NCI-H146 treated with DMSO at 0.1 percent for 48 hours (cell line): ENCODE data around the gene CENPM.

Source experiments
- DNase-seq: peaks from one replicate; lab custom pipeline; 2025; ENCODE audit not compliant: unreplicated experiment; lab: John Stamatoyannopoulos, UW

Gene CENPM

DNA sequence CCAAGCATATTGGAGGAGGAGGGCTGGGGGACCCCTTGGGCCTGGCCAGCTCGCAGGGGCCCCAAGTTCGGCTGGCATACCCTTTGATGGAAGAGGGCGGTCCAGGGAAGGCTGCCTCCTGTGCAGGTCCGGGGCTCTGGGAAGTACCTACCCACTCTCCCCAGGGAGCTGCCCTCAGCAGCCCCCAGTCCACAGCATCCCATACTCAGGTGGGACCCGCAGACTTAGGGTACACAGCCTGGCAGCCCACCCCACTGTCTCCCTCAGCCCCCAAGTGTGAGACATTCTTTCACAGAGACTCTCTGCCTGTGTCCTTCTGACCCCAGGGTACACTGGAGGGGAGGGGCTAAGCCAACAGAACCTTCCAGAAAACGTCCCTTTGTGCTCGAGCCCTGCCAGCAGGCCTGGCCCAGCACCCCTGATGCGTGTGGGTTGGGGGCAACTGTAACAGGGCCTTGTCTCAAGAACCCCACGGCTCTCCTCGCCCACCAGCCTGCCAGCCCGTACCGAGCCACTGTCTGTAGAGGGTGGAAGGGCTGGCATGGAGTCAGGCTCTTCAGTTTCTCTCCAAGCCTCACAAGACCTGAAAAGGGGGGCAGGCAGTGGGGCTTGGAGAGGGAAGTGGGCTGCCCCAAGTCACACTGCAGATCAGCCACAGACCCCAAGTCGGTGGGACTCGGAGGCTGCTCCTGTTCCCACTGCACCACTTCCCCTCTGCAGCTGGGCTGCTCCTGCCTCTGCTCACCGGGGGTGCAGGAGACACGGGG is 13.4 kb downstream of the CENPM start:
- no peak for DNase-seq

DNA sequence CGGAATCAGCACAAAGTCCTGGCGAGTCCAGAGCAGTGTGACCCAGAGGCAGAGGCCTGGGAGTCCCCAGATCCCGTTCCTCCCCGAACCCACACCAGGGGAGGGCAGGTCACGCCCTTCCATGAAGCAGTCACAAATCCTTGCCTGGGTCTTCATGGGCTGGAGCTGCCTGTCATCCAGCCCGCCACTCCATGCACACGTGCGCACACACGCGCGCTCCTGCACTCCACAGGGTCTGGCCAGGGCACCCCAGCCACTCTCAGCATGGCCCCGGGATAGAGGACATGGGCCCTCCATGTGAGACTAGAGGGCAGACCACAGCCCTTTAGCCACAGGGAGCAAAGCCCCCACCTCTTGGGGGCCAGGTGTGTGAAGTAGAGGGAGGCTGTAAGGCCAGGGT is 14.6 kb downstream of the CENPM start:
- no peak for DNase-seq

DNA sequence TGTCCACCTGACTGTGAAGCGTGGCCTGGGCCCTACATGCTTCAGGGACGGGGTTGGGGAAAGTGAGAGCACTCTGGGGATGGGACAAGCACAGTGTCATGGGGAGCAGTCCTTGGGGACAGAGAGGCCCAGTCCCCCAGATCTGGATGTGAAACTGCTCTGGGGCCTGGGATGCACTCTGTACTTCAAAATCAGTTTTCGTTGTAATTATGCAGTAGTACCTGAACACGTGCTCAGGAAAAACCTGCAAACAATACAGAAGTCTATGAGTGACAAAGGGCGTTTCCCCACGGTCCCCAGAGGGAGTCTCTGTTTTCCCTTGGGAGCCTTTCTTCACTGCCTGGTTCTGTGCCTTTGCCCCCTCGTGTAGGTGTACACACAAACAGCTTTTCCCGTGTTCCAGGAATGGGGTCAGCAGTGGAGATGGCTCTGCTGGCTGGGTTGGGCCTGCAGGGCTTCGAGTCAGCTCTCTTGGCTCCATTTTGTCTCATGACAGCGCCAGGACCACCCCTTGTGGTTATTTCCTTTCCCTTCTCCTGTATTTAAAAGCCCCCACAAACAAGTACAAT is 15.2 kb downstream of the CENPM start:
- no peak for DNase-seq

DNA sequence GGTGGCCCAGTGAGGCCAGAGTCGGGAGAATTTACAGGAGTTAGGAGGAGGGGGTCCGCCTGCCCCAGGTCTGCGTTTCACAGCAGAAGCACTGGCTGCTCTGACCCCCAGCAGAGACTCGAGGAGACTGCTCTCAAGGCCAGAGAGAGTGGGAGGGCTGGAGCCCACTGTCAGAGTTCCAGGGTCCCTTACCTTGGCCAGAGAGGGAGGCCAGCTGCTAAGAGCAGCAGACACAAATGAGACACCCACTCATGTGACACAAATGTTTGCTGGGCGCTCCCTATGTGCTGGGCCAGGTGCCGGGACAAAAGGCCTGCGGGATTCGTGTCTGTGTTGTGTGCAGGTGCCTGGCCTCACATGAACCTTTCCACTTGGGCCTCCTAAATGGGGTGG is 17.5 kb downstream of the CENPM start:
- no peak for DNase-seq

DNA sequence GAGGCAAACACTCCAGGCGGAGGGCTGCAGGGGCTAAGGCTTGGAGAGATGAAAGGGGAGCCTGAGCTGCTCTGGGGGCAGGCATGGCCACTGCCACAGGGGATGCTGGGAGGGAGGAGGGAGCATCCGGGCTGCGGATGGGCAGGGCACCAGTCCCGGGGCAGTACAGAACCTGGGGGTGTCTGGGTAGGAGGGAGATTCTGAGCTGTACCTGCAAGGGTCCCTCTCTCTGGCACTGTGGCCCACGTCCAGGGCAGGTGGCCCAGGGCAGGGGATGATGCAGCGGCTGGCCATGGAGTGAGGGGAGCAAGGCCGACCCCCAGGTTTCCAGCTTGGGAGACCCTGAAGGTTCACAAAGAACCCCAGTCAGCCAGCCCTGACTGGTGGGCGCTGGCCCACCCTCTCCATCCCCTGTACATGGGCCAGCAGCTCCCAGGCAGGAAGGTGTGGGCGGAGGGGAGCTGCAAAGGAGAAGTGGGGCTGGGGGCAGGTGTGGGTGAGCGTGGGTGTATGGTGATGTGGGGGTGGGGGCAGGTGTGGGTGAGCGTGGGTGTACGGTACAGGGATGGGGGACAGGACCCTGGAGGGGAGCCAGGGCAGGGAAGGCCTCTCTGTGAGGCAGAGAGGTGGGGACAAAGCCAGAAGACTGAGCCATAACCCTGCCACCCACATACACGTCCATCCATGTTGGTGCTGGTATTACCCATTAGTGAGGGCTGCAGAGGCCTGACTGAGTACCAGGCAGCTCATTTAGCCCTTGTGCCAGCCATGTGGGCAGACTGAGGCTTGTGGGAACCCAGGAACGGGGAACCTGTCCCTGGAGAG is 18.1 kb downstream of the CENPM start:
- no peak for DNase-seq

DNA sequence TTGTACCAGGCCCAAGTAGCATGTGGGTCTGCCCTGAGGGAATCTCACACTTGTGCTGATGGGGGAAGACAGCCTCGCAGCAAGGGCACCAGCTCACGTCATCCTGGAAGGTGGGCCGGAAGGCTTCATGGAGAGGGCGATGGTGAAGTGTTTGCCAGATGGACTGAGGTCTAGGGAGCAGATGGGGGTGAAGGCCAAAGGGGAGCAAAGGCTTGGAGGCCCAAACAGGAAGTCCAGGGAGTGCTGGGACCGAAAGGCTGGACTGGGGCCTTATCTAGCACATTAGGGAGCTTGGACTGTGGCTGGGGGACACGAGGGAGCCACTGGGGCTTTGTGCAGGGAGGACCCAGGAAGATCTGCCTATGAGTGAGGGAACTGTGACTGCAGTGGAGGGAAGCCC is 19.1 kb downstream of the CENPM start:
- DNase-seq: no peak

DNA sequence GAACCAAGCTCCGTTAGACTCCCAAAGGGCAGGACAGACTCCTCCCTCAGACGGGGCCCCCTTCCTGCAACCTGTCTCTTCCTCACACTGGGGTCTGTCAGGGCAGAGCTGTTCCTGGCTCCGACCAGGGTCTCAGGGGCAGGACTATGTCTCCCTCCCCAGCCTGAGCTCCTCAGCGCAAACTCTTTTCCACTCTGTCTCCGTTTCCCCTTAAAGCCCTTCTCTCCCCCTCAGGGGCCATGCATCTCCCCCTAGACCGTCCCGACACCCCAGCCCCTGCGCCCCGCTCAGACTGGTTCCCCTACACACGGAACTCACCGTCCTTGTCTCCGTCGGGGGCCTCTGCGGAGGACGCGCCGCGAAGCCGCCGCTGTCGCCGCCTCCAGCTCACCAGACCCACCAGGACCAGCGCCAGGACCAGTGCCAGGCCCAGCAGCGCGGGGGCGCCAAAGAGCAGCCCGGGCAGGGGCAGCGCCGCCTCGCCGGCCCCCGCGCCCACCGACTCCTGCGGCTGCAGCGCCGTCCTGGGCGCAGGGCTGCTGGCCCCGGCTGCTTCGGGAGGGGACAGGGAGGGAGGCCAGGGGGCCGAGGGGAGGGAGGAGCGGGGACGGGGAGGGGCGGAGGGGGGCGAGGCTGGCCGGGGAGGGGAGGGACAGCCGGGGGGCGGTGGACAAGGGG is 21.0 kb downstream of the CENPM start:
- peak; percentile 33 for DNase-seq

DNA sequence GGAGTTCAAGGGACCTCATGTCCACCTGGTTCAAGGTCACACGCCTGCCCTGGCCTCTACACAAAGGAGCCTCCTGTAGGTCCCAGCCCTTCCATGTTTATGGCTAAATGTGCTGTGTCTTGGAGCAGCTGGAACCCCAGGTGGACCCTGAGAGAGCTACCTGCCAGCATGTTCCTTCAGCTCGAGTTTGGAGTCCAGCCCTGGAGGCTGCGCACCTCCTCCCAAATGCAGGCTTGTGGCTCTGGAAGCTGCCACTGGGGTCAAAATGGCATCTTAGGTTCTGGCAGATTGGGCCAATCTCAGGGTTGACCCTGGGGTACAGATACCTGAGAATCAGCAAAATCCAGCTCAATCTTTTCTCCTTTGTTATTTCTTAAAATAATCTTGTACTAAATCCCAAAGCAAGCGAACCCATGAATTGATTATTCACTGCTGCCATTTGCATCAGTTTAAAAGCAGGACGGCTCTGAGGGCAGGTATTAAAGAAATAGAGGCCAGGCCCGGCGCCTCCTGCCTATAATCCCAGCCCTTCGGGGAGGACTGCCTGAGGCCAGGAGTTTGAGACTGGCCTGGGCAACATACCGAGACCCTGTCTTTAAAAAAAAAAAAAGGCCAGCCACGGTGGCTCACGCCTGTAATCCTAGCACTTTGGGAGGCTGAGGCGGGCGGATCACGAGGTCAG is 23.2 kb downstream of the CENPM start:
- no peak for DNase-seq

DNA sequence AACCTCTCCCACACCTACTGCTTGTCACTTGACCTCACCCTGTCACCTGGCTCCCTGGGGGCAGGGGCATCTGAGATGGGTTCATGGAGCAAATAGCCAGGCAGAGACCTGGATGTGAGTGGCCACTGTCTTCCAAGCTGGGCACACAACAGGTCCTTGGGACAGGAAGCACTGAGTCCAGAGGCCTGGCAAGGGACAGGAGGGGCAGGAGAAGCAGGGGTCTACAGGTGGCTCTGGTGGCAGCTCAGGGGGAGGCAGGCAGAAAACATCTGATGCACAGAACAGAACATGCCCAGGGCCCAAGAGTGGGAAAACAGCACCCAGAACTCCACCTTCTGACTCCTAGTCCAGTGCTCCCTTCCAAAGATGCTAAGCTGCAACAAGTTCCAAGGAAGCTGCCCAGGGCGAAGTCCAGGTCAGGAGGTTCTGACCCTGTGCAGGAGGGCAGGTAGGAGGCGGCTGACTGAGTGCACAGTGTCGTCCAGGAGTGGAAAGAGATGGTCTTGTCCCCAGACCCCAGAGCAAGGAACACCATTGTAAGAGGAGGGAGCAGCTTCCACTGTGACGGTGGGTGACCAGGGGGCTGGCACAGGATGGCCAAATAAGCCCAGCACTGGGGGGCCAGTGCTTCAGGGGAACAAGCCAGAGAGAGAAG is 23.9 kb downstream of the CENPM start:
- DNase-seq: no peak

DNA sequence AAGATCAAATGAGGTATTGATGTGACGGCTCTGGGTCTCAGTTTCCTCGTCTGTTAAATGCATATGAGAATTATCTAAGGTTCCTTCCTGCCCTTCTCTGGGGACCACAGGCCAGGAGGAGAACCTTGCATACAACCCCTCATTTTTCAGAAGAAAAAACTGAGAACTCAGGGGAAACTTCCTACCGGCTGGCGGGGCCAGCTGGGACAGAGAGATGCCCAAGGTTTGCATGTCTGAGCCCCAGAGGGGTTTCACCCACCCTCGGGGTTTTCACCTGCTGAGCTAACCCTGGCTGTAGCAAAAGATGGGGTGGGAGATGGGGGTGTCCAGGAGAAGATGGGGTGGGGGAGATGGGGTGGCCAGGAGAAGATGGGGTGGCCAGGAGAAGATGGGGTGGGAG is 24.6 kb downstream of the CENPM start:
- DNase-seq: no peak

DNA sequence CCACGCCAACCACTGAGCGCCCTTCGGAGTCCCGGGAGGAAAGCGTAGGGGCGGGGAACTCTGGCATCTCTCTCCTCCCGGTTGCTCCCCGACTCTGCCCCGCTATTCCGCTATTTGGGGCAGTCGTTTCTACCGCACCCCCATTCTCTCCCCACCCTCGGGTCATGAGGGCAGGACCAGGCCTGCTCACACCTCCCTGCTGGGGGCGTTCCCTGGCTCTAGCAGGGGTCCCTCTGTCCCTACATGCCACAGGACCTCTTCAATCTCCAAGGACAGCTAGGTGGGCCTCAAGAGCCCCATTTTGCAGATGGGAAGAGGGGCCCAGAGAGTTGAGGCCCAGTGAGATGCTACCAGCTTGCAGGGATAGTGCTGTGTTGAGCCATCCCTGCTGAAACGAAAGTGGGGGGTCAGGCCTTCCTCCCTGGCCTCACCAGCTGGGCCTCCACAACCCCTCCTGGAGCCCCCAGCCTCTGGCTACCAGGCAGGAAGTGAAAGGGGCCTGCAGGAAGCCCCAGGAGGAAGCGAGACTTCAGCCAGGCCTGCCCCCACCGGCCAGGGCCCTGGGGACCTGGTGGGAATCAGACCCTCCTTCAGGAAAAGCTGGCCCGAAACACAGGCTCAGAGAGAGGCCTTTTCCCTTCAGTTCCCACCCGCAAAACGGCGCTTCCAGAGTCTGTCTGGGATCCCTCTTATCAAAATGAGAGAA is 26.5 kb downstream of the CENPM start:
- no peak for DNase-seq

DNA sequence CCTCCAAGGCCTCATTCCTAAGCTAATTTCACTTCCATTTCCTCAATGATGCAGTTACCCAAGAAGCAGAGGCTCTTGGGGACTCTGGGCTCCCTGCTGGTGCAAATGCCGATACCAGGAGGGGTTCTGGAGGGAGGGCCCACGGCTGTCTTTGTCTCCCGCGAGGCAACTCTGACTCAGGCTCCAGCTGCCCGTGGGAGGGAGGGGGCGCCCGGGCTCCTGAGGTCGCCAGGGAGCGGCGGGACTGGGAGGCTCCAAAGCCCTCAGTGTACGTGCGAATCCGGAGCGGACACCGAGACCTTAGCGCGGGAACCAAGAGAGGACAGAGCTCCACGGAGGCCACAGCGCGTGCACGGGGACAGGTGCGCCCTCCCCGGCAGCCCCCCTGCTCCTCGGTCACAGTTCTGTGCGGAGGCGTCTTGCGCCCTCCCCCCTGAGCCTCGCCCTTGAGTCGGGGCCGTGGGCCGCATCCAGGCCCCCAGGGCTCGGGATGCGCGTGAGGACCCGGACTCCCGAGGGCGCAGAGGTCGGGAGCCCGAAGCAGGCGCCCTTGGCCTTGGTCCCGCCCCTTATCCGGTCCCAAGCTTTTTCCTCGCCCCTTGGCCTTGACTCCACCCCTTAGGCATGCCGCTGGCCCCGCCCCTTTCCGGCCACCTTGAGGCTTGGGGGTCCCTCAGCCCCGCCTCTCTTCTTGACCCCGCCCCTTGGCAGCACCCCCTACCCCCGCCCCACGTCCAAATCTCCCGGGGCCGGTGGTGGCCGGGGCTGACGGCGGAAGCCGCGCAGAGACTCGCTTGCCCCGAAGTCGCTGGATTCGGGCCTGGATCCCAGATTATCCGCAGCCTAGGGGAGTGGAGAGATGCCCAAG is 27.4 kb downstream of the CENPM start:
- no peak for DNase-seq

DNA sequence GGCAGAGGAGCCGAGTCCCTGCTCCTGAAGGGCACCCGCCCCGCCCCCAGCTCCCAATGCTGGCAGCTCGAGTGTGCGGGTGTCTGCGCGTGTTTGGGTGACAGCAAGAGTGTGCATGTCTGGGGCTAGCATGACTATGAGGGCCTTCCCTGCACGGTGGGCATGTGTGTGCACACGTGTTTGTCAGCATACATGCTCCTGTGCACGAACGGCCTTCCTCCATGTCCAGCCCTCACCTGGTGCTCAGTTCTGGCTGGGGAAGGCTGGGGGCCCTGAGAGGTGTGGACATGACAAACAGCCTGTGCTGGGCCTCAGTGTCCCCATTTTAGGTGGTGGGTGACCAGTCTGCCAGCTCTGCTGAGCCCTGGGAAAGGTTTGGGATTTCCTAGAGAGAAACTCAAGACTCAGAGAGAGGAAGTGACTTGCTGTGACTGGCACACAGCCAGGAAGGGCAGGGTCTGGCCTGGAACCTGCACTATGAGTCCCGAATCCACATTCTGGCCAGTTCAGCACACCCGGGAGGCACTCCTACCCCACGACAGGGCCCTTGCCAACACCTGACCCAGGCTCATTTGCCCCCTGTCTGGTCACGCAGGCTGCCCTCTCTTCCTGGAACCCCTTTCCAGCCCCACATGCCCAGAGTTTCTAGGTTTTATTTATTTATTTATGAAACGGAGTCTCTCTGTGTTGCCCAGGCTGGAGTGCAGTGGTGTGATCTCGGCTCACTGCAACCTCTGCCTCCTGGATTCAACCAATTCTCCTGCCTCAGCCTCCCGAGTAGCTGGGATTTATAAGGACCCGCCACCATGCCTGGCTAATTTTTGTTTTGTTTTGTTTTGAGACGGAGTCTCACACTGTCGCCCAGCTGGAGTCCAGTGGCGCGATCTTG is 28.8 kb downstream of the CENPM start:
- DNase-seq: no peak

DNA sequence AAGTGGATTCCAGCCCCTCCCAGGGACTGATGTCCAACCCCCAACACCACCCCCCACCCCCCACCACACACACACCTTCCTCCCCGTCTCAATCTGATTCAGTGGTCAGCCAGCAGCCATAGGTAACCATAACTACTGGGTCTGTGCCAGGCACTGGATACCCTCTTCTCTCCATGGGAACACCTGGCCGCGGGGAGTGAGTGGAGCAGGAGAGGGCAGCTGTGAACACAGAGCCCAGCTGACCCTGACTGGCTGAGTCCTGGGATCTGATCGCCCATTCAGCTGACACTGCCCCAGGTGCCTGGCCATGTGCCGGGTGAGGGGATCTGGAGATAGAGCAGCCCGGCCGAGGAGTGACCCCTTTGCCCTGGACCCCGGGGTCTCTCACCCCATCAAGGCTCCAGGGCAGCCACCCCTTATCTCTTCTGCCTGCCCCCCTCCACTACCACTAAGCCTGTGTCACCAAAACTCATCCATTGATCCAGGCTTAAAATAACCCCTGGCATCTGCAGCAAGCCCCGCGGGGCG is 29.5 kb downstream of the CENPM start:
- peak; percentile 19 for DNase-seq

DNA sequence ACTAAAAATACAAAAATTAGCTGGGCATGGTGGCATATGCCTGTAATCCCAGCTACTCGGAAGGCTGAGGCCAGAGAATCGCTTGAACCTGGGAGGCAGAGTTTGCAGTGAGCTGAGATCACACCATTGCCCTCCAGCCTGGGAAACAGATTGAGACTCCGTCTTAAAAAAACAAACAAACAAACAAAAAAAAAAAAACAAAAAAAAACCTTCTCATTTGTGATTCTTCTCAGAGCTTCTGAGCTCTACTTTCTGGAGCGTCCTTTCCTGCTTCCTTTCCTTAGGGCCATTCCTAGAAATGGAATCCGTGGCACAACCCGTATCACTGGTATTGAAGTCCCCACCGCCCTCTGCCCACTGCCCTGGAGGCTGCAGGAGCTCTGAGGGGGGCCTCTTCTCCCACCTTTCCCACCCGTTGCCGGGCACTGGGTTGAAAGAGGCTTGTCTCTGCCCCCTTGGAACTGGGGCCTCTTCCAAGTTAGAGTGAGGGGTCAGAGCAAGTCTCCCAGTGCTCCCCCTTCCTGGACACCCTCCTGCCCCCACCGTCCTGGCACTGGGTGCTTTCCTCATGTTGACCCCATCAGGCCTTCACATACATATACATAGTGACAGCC is 30.1 kb downstream of the CENPM start:
- no peak for DNase-seq

DNA sequence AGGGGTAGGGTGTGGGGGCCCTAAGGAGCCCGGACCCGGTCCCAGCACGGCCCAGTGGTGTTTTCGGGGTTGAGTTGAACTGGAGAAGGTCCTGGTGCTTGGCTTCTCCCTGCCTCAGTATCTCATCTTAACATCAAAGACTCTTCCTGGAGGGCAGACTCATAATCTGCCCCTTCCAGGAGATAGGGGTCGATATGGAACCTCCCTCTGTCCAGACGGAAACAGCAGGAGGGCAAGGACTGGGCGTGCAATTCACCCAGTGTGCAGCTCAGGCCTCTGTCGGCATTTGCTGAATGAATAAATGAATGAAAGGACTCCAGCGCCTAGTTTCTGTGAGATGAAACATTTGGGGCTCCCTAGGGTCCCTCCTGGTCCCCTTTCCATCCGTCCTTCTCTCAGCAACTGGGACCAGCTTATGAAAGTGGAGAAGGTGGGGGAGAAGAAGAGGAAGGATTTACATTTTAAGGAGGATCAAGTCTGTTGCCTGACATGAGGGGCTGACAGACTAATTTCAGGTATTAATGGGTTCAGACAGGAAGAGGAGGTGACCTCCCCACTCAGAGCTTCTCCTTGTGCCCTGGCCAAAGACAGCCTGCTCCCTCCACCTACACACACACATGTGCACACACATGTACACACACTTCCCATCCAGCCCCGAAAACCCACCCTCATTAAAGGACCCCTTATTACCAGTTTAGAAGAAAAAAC is 31.0 kb downstream of the CENPM start:
- DNase-seq: no peak
